COLO829 (cell line): ENCODE measurements around the gene PANK2.
A peak's percentile ranks its signal among the peaks of the same experiment; 100 is the strongest.
"Not testable (repeated sequence)": the region's sequence is repeated elsewhere in the genome, so short reads cannot be mapped to it uniquely, and the experiment has no call there.

Experiments
- DNase-seq: peaks from one replicate; pipeline ENCODE4 v3.0.0; 2012; ENCODE audit warnings: low spot score

The PANK2 gene

GRCh38 chr20:3901028-3901705 lies 12.0 kb downstream of the PANK2 start:
- DNase-seq: no peak

- no peak for DNase-seq
Measured at GRCh38 chr20:3901706-3902440, 12.7 kb downstream of the PANK2 start.

GRCh38 chr20:3902446-3902845 lies 13.3 kb downstream of the PANK2 start:
- no peak for DNase-seq

- DNase-seq: no peak
Measured at GRCh38 chr20:3904224-3904623, 15.0 kb downstream of the PANK2 start.

GRCh38 chr20:3904857-3905256 lies 15.7 kb downstream of the PANK2 start:
- no peak for DNase-seq

- DNase-seq: not testable (repeated sequence)
Measured at GRCh38 chr20:3906744-3907721, 17.8 kb downstream of the PANK2 start.

GRCh38 chr20:3908667-3909066 lies 19.5 kb downstream of the PANK2 start:
- DNase-seq: peak; percentile 95

GRCh38 chr20:3909952-3910366 lies 20.8 kb downstream of the PANK2 start:
- DNase-seq: no peak

GRCh38 chr20:3910853-3911252 lies 21.7 kb downstream of the PANK2 start:
- no peak for DNase-seq

GRCh38 chr20:3911956-3912355 lies 22.8 kb downstream of the PANK2 start:
- no peak for DNase-seq

GRCh38 chr20:3914446-3914845 lies 25.3 kb downstream of the PANK2 start:
- no peak for DNase-seq

GRCh38 chr20:3915691-3916090 lies 26.5 kb downstream of the PANK2 start:
- no peak for DNase-seq

- DNase-seq: no peak
Measured at GRCh38 chr20:3916364-3916763, 27.2 kb downstream of the PANK2 start.

GRCh38 chr20:3919352-3919751 lies 30.2 kb downstream of the PANK2 start:
- DNase-seq: no peak

GRCh38 chr20:3922223-3922982 lies 33.2 kb downstream of the PANK2 start:
- peak; percentile 39 for DNase-seq

GRCh38 chr20:3922983-3923339 lies 33.8 kb downstream of the PANK2 start:
- no peak for DNase-seq

GRCh38 chr20:3923818-3924217 lies 34.6 kb downstream of the PANK2 start:
- peak; percentile 65 for DNase-seq

- DNase-seq: no peak
Measured at GRCh38 chr20:3924304-3925112, 35.3 kb downstream of the PANK2 start.

GRCh38 chr20:3925113-3925695 lies 36.0 kb downstream of the PANK2 start:
- no peak for DNase-seq

- no peak for DNase-seq
Measured at GRCh38 chr20:3925899-3926638, 36.9 kb downstream of the PANK2 start.
